ENCODE measurements around the gene SLC16A10. TPM values are rescaled to one million over a fixed set of nuclear protein-coding genes. Genes with fewer than 3 reads are reported as not detected.

SLC16A10 gene
- total RNA-seq, 2 donors from 2014 or later: 10.3 to 18.5 TPM

DNA sequence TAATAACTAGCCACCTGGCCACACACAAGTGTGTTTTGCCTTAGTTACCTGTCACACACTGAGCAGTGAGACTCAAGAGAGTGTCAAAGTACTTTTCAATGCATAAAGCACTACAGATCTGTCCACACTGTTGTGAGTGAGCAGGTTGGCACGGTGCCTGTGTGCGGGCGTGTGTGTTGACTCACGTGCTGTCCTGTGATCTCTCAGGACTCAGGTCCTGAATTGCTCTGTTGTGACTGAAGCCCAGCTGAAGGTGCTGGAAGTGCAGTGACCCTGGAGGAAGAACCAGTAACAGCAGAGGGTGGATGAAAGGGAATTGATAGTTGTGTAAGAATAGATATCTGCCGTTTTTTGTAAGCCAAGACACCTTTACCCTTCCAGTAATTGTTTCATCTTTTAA lies 18.3 kb downstream of the SLC16A10 start:
- no peak overlapping the region for H3K4me3 ChIP-seq
- H3K27ac ChIP-seq: peak overlapping the region in 1 of 2 donors; percentile 21
- no peaks in the 10 kb centered on the region for H3K36me3 ChIP-seq
- peaks cover 2 to 10% of the 10 kb centered on the region in 2 donors for H3K9me3 ChIP-seq
- DNase-seq (ENCODE audit: low spot score): peak; percentile 74
- no peaks in the 10 kb centered on the region for H3K27me3 ChIP-seq
- TF ChIP-seq, protein P1, sequence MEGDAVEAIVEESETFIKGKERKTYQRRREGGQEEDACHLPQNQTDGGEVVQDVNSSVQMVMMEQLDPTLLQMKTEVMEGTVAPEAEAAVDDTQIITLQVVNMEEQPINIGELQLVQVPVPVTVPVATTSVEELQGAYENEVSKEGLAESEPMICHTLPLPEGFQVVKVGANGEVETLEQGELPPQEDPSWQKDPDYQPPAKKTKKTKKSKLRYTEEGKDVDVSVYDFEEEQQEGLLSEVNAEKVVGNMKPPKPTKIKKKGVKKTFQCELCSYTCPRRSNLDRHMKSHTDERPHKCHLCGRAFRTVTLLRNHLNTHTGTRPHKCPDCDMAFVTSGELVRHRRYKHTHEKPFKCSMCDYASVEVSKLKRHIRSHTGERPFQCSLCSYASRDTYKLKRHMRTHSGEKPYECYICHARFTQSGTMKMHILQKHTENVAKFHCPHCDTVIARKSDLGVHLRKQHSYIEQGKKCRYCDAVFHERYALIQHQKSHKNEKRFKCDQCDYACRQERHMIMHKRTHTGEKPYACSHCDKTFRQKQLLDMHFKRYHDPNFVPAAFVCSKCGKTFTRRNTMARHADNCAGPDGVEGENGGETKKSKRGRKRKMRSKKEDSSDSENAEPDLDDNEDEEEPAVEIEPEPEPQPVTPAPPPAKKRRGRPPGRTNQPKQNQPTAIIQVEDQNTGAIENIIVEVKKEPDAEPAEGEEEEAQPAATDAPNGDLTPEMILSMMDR (IDR thresholded peaks at IDR 0.05): peak in 1 of 2 donors; percentile 10
- H3K4me1 ChIP-seq: no peaks in the 10 kb centered on the region

DNA sequence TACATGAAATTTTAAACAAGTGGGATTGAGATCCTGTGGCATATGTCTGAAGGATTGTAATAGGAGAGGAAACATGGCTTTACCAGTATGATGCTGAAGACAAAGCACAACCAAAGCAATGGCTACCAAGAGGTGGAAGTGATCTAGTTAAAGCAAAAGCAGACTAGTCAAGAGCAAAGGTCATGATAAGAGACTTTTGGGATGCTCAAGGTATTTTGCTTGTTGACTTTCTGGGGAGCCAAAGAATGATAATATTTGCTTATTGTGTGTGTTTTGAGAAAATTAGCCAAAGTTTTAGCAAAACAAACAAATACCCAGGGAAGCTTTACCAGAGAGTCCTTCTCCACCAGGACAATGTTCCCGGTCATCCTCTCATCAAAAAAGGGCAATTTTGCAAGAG lies 20.3 kb downstream of the SLC16A10 start:
- peaks cover 2 to 10% of the 10 kb centered on the region in 2 donors for H3K9me3 ChIP-seq
- no peak overlapping the region for H3K27ac ChIP-seq
- no peak for DNase-seq (ENCODE audit: low spot score)
- no peaks in the 10 kb centered on the region for H3K36me3 ChIP-seq
- no peak overlapping the region for H3K4me3 ChIP-seq
- TF ChIP-seq, protein P1 (IDR thresholded peaks at IDR 0.05): no peak
- H3K27me3 ChIP-seq: no peaks in the 10 kb centered on the region
- no peaks in the 10 kb centered on the region for H3K4me1 ChIP-seq

DNA sequence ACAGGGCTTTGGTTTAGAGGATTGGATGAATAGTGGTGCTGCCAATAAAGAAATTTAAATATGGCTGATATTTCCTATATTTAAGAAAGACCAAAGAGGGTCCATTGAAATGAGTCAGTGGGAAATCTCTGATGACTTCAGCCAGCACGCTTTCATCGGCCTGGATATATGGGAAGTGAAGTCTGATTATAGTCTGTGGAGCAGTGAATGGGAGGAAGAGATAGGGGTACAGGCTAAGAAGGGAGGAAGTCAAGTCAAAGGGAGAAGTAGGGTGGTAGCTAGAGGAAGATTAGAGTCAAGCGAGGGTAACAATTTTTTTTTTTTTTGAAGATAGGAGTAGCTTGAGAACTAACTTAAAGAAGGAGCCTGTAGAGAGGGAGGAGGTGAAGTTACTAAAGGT lies 22.7 kb downstream of the SLC16A10 start:
- H3K27ac ChIP-seq: no peak overlapping the region
- TF ChIP-seq, protein P1 (IDR thresholded peaks at IDR 0.05): no peak

DNA sequence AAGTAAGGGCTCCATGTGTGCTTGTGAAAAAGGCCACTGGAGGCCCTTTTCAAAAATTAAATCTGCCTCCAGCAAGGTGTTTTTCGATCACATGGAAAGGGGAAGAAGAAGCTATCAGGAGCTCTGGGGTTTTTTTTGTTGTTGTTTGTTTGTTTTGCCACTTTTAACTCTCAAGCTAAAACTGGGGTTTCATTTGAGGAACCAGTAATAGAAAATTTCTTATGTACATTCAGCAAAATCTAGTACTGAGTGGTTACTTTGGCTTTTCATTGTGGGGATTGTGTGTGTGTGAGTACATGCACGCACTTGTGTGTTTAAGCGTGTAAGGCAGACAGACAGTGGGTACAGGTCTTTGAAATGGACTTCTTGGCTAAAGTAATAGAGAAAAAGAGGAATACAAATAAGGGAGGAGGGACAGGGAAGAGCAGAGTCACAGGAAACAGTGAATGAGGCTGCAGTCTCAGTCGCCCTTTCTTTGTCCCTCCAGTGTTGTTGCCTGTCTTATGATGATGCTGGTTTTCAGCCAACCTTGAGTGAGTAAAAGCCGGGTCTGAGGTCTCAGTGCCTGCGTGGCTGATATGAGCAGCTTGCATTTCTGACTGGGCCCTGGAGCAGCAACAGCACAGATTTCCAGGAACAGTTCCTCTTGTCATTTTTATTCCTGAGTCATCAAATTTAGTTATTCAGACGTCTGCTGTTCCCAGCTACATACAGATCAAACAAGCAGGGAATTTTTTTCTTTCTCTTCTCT lies 26.2 kb downstream of the SLC16A10 start:
- Histone ChIP-seq H3K9me3 (no peaks in the 10 kb centered on the region), H3K4me1 (peaks cover 0 to 17% of the 10 kb centered on the region in 2 donors), H3K27ac (peak overlapping the region; percentile 38 to 59), H3K27me3 (no peaks in the 10 kb centered on the region), H3K4me3 (no peak overlapping the region), H3K36me3 (no peaks in the 10 kb centered on the region)
- peak; percentile 65 for DNase-seq (ENCODE audit: low spot score)
- TF ChIP-seq, protein P1 (IDR thresholded peaks at IDR 0.05): no peak

More for the DNA sequence above, 22.7 kb downstream of the SLC16A10 start:
- Histone ChIP-seq H3K4me3 (no peak overlapping the region), H3K36me3 (no peaks in the 10 kb centered on the region), H3K9me3 (peaks cover 2 to 10% of the 10 kb centered on the region in 2 donors), H3K27me3 (no peaks in the 10 kb centered on the region), H3K4me1 (peaks cover 0 to 17% of the 10 kb centered on the region in 2 donors)
- no peak for DNase-seq (ENCODE audit: low spot score)

DNA sequence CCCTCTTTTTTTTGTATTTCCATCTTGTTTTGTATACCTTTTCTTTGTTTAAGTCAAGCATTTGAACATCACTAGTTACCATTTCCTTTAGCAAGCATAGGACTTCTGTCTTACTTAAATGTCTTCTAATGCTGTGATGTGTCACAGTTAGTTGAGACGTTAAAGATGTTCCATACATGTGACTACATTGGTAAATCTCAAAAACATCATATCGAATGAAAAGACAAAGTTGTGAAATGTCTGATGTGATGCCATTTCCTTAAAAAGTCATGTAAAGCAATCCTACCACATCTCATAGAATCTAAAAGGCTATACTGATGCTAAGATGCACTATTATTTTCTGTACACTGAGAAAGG lies 26.8 kb downstream of the SLC16A10 start:
- no peak for DNase-seq (ENCODE audit: low spot score)
- Histone ChIP-seq H3K4me1 (peaks cover 0 to 23% of the 10 kb centered on the region in 2 donors), H3K36me3 (no peaks in the 10 kb centered on the region), H3K4me3 (no peak overlapping the region), H3K27me3 (no peaks in the 10 kb centered on the region), H3K9me3 (no peaks in the 10 kb centered on the region), H3K27ac (peak overlapping the region; percentile 38 to 59)
- TF ChIP-seq, protein P1 (IDR thresholded peaks at IDR 0.05): no peak
